Neural progenitor cell (in vitro differentiated cells): ENCODE data around the gene KRTAP10-6. TPM values are rescaled to one million over a fixed set of nuclear protein-coding genes. Genes with fewer than 3 reads are reported as not detected.

Source experiments
- DNase-seq: peaks from one replicate; pipeline ENCODE4 v3.0.0-alpha.2; 2016; ENCODE audit warnings: low spot score
- H2AFZ ChIP-seq: fragments of 200-600 bp; sonication (generic); replicated peaks from 2 replicates; pipeline ENCODE4 v1.6.1; 2016; ENCODE audit warnings: antibody characterized with exemption
- H3F3A ChIP-seq: fragments of 200-600 bp; sonication (generic); 2 replicates; pipeline ENCODE4 v1.6.1; 2016; ENCODE audit warnings: antibody characterized with exemption, low read depth
- H3K27ac ChIP-seq: fragments of 200-600 bp; sonication (generic); 2 replicates; pipeline ENCODE4 v1.5.1; 2016; ENCODE audit warnings: mild to moderate bottlenecking
- H3K27me3 ChIP-seq: fragments of 200-600 bp; sonication (generic); 2 replicates; pipeline ENCODE4 v1.6.1; 2016; ENCODE audit warnings: mild to moderate bottlenecking, moderate library complexity
- H3K36me3 ChIP-seq: fragments of 200-600 bp; sonication (generic); 2 replicates; pipeline ENCODE4 v1.5.1; 2016
- H3K4me1 ChIP-seq: fragments of 200-600 bp; sonication (generic); 2 replicates; pipeline ENCODE4 v1.6.1; 2016; ENCODE audit warnings: mixed run types
- H3K4me2 ChIP-seq: fragments of 200-600 bp; sonication (generic); 2 replicates; pipeline ENCODE4 v1.6.1; 2016
- H3K4me3 ChIP-seq: fragments of 200-600 bp; sonication (generic); 2 replicates; pipeline ENCODE4 v1.5.1; 2016
- H3K79me2 ChIP-seq: fragments of 200-600 bp; sonication (generic); 2 replicates; pipeline ENCODE4 v1.6.1; 2016; ENCODE audit warnings: low read depth
- H3K9ac ChIP-seq: fragments of 200-600 bp; sonication (generic); 2 replicates; pipeline ENCODE4 v1.6.1; 2016
- H3K9me3 ChIP-seq: fragments of 200-600 bp; sonication (generic); 2 replicates; pipeline ENCODE4 v1.5.1; 2016; ENCODE audit warnings: low read depth
- H4K20me1 ChIP-seq: fragments of 200-600 bp; sonication (generic); 2 replicates; pipeline ENCODE4 v1.6.1; 2016; ENCODE audit warnings: low read depth
- H3K27ac Mint-ChIP-seq: 3 replicates; pipeline ENCODE4 v1.8.0; 2021; ENCODE audit warnings: mixed read lengths
- H3K27me3 Mint-ChIP-seq: 2 replicates; pipeline ENCODE4 v1.8.0; 2022; ENCODE audit warnings: low read depth, mild to moderate bottlenecking, inconsistent platforms, moderate library complexity, mixed read lengths; ENCODE audit not compliant: insufficient read depth
- H3K36me3 Mint-ChIP-seq: 3 replicates; pipeline ENCODE4 v1.8.0; 2021; ENCODE audit warnings: mixed read lengths
- H3K4me1 Mint-ChIP-seq: 3 replicates; pipeline ENCODE4 v1.8.0; 2021; ENCODE audit warnings: mixed read lengths
- H3K4me3 Mint-ChIP-seq: 3 replicates; pipeline ENCODE4 v1.8.0; 2021; ENCODE audit warnings: mild to moderate bottlenecking, moderate library complexity, mixed read lengths
- H3K9me3 Mint-ChIP-seq: 3 replicates; pipeline ENCODE4 v1.8.0; 2020; ENCODE audit warnings: mixed read lengths
- EZH2 ChIP-seq: fragments of 200-600 bp; sonication (generic); IDR thresholded peaks from 2 replicates; pipeline ENCODE4 v1.6.1; 2017; ENCODE audit warnings: antibody characterized with exemption, mild to moderate bottlenecking, moderate library complexity
- EZH2phosphoT487 ChIP-seq: fragments of 200-600 bp; sonication (generic); IDR thresholded peaks from 2 replicates; pipeline ENCODE4 v1.6.1; 2017; ENCODE audit warnings: antibody characterized with exemption
- total RNA-seq: library from RNA; depleted of rRNA; stranded (reverse); fragments of >200 nt; gene quantifications from 2 replicates; pipeline ENCODE4 v1.2.3, GENCODE V29; 2015; ENCODE audit warnings: low replicate concordance
- TF ChIP-seq, protein P1 (sequence below): fragments of 200-600 bp; sonication (generic); IDR thresholded peaks from 2 replicates; pipeline ENCODE4 v1.5.1; 2017; ENCODE audit warnings: antibody characterized with exemption, mild to moderate bottlenecking

The KRTAP10-6 gene
- total RNA-seq, 1 donor from 2014 or later = not detected

DNA sequence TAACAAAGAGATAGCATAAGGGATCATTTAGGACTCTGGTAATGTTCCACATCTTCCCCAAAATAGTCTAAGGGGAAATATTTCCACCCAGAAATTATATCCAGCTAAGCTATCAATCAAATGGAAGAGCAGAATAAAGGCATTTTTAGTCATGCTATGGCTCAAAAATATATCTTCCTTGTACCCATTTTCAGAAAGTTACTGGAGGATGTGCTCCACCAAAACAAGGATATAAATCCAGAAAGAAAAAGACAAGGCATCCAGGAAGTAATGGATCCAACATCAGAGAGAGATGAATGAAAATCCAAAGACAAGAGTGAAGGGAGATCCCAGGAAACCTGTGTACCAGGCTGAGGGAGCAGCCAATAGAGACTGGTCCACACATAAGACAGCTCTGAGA is 16.9 kb upstream of the KRTAP10-6 start:
- Histone ChIP-seq H3K79me2 (no peaks in the 10 kb centered on the region), H3F3A (no peaks in the 10 kb centered on the region), H2AFZ (no peak overlapping the region), H3K9ac (no peak overlapping the region), H4K20me1 (no peaks in the 10 kb centered on the region), H3K4me3 (no peak overlapping the region), H3K27me3 (no peaks in the 10 kb centered on the region), H3K36me3 (no peaks in the 10 kb centered on the region), H3K4me1 (no peaks in the 10 kb centered on the region), H3K27ac (no peak overlapping the region), H3K4me2 (no peak overlapping the region), H3K9me3 (peaks cover 11% of the 10 kb centered on the region)
- Mint-ChIP-seq H3K4me3 (no peak overlapping the region), H3K9me3 (peaks cover 31% of the 10 kb centered on the region), H3K36me3 (no peaks in the 10 kb centered on the region), H3K27me3 (peaks cover 3% of the 10 kb centered on the region), H3K4me1 (no peaks in the 10 kb centered on the region), H3K27ac (no peak overlapping the region)
- no peak for DNase-seq
- TF ChIP-seq EZH2phosphoT487 = no peak
- TF ChIP-seq EZH2 = no peak
- TF ChIP-seq, protein P1, sequence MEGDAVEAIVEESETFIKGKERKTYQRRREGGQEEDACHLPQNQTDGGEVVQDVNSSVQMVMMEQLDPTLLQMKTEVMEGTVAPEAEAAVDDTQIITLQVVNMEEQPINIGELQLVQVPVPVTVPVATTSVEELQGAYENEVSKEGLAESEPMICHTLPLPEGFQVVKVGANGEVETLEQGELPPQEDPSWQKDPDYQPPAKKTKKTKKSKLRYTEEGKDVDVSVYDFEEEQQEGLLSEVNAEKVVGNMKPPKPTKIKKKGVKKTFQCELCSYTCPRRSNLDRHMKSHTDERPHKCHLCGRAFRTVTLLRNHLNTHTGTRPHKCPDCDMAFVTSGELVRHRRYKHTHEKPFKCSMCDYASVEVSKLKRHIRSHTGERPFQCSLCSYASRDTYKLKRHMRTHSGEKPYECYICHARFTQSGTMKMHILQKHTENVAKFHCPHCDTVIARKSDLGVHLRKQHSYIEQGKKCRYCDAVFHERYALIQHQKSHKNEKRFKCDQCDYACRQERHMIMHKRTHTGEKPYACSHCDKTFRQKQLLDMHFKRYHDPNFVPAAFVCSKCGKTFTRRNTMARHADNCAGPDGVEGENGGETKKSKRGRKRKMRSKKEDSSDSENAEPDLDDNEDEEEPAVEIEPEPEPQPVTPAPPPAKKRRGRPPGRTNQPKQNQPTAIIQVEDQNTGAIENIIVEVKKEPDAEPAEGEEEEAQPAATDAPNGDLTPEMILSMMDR = no peak

DNA sequence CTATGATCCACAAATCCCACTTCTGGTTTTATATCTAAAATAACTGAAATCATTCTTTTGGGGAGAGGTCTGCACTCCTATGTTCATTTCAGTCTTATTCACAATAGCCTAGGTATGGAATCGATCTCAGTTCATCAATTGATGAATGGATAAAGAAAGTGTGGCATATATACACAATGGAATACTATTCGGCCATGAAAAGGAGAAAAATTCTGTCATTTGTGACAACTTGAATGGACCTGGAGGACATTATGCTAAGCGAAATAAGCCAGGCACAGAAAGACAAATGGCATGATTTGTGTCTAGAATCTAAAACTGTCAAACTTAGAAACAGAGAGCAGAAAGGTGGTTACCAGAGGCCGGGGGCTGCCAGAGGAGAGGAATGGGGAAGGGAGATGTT is 14.2 kb upstream of the KRTAP10-6 start:
- Histone ChIP-seq H2AFZ (no peak overlapping the region), H3K9ac (no peak overlapping the region), H3K4me1 (no peaks in the 10 kb centered on the region), H3K4me2 (no peak overlapping the region), H3K9me3 (peaks cover 11% of the 10 kb centered on the region), H3K79me2 (no peaks in the 10 kb centered on the region), H4K20me1 (no peaks in the 10 kb centered on the region), H3K27ac (no peak overlapping the region), H3K4me3 (no peak overlapping the region), H3K27me3 (no peaks in the 10 kb centered on the region), H3F3A (no peaks in the 10 kb centered on the region), H3K36me3 (no peaks in the 10 kb centered on the region)
- Mint-ChIP-seq H3K4me3 (no peak overlapping the region), H3K27me3 (peaks cover 6% of the 10 kb centered on the region), H3K9me3 (peaks cover 26% of the 10 kb centered on the region), H3K27ac (no peak overlapping the region), H3K36me3 (no peaks in the 10 kb centered on the region), H3K4me1 (peaks cover 2% of the 10 kb centered on the region)
- TF ChIP-seq, protein P1 = no peak
- TF ChIP-seq EZH2 = no peak
- TF ChIP-seq EZH2phosphoT487 = no peak
- DNase-seq = no peak

DNA sequence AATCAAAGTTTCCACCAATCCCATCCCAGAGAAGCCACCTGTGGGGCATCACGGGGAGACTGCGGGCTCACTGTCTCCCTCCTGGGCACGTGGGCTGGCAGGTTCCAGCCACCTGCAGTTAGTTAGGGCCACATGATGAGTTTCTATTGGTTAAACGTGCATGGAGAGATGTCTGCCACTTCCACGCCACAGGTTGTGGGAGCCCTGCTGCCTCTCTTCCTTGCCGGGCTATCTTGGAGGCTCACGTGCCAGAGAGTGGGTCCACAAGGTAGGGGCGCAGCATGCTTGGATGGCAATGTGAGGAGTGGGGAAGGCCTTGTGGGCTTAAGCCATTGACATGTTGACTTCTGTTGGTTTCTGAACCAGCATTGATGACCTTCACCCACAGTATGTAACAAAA is 11.6 kb upstream of the KRTAP10-6 start:
- Histone ChIP-seq H3K9me3 (no peaks in the 10 kb centered on the region), H3K27me3 (no peaks in the 10 kb centered on the region), H3K36me3 (no peaks in the 10 kb centered on the region), H3K4me2 (no peak overlapping the region), H3F3A (peaks cover 6% of the 10 kb centered on the region), H4K20me1 (no peaks in the 10 kb centered on the region), H2AFZ (no peak overlapping the region), H3K4me3 (no peak overlapping the region), H3K9ac (no peak overlapping the region), H3K4me1 (peaks cover 10% of the 10 kb centered on the region), H3K79me2 (no peaks in the 10 kb centered on the region), H3K27ac (no peak overlapping the region)
- Mint-ChIP-seq H3K36me3 (no peaks in the 10 kb centered on the region), H3K9me3 (peaks cover 5% of the 10 kb centered on the region), H3K27me3 (peaks cover 7% of the 10 kb centered on the region), H3K4me3 (no peak overlapping the region), H3K4me1 (peaks cover 6% of the 10 kb centered on the region), H3K27ac (no peak overlapping the region)
- no peak for DNase-seq
- TF ChIP-seq, protein P1 = no peak
- no peak for TF ChIP-seq EZH2
- TF ChIP-seq EZH2phosphoT487 = no peak
